GM23338 (cell line): Measurements from ENCODE around the gene AVPR2. TPM values are rescaled to one million over a fixed set of nuclear protein-coding genes. Genes with fewer than 3 reads are reported as not detected.

Experiments
- ATAC-seq: fragments of 200-7000 bp; cut with Tn5 transposase; 3 replicates; pipeline ENCODE4 v1.9.1; 2020
- DNase-seq: peaks from one replicate; pipeline ENCODE4 v3.0.0-alpha.2; 2015; ENCODE audit warnings: low spot score
- H2AFZ ChIP-seq: fragments of 200-600 bp; sonication (generic); 2 replicates; pipeline ENCODE4 v1.8.0; 2016; ENCODE audit warnings: antibody characterized with exemption, mild to moderate bottlenecking, moderate library complexity
- H3F3A ChIP-seq: fragments of 200-600 bp; sonication (generic); replicated peaks from 2 replicates; pipeline ENCODE4 v1.8.0; 2017; ENCODE audit warnings: antibody characterized with exemption, mixed run types, low read depth
- H3K27ac ChIP-seq: fragments of 200-600 bp; sonication (generic); 2 replicates; pipeline ENCODE4 v1.6.1; 2016; ENCODE audit warnings: low read depth
- H3K27me3 ChIP-seq: fragments of 200-600 bp; sonication (generic); 2 replicates; pipeline ENCODE4 v1.8.0; 2016; ENCODE audit warnings: mild to moderate bottlenecking, mixed run types, moderate library complexity; ENCODE audit not compliant: insufficient read depth
- H3K36me3 ChIP-seq: fragments of 200-600 bp; sonication (generic); 2 replicates; pipeline ENCODE4 v1.8.0; 2016; ENCODE audit warnings: mild to moderate bottlenecking; ENCODE audit not compliant: insufficient read depth
- H3K4me1 ChIP-seq: fragments of 200-600 bp; sonication (generic); 2 replicates; pipeline ENCODE4 v1.8.0; 2016; ENCODE audit warnings: mild to moderate bottlenecking, moderate library complexity; ENCODE audit not compliant: insufficient read depth
- H3K4me2 ChIP-seq: fragments of 200-600 bp; sonication (generic); 2 replicates; pipeline ENCODE4 v1.7.1; 2017; ENCODE audit warnings: mixed run types
- H3K4me3 ChIP-seq: fragments of 200-600 bp; sonication (generic); 2 replicates; pipeline ENCODE4 v1.6.1; 2016; ENCODE audit warnings: mixed run types
- H3K79me2 ChIP-seq: fragments of 200-600 bp; sonication (generic); replicated peaks from 2 replicates; pipeline ENCODE4 v1.8.0; 2017; ENCODE audit warnings: mild to moderate bottlenecking; ENCODE audit not compliant: insufficient read depth
- H3K9me2 ChIP-seq: fragments of 200-600 bp; sonication (generic); 2 replicates; pipeline ENCODE4 v1.8.0; 2017; ENCODE audit not compliant: insufficient read depth
- H4K20me1 ChIP-seq: fragments of 200-600 bp; sonication (generic); replicated peaks from 2 replicates; pipeline ENCODE4 v1.8.0; 2017; ENCODE audit warnings: mild to moderate bottlenecking; ENCODE audit not compliant: insufficient read depth
- H3K27ac Mint-ChIP-seq: 2 replicates; pipeline ENCODE4 v1.8.0; 2020; ENCODE audit warnings: inconsistent platforms, mild to moderate bottlenecking, moderate library complexity, mixed read lengths
- H3K27me3 Mint-ChIP-seq: 3 replicates; pipeline ENCODE4 v1.8.0; 2022; ENCODE audit warnings: low read depth, mild to moderate bottlenecking, moderate library complexity, mixed read lengths, inconsistent platforms; ENCODE audit not compliant: insufficient read depth, poor library complexity
- H3K36me3 Mint-ChIP-seq: 3 replicates; pipeline ENCODE4 v1.8.0; 2021; ENCODE audit warnings: low read depth, mild to moderate bottlenecking, inconsistent platforms, moderate library complexity, mixed read lengths
- H3K4me1 Mint-ChIP-seq: 3 replicates; pipeline ENCODE4 v1.8.0; 2020; ENCODE audit warnings: mild to moderate bottlenecking, inconsistent platforms, mixed read lengths
- H3K4me3 Mint-ChIP-seq: 3 replicates; pipeline ENCODE4 v1.8.0; 2021; ENCODE audit warnings: moderate library complexity, mild to moderate bottlenecking, inconsistent platforms, mixed read lengths
- H3K9me3 Mint-ChIP-seq: 3 replicates; pipeline ENCODE4 v1.8.0; 2020; ENCODE audit warnings: moderate library complexity, mild to moderate bottlenecking, inconsistent platforms, mixed read lengths
- CREB1 ChIP-seq: fragments of 250-450 bp; sonication (Bioruptor Pico); IDR thresholded peaks from 2 replicates; pipeline ENCODE4 v1.5.0; 2020; ENCODE audit warnings: low read depth, mild to moderate bottlenecking, moderate library complexity
- EZH2 ChIP-seq: fragments of 200-600 bp; sonication (generic); IDR thresholded peaks from one replicate; pipeline ENCODE4 v1.8.0; 2017; ENCODE audit warnings: antibody characterized with exemption, mild to moderate bottlenecking, low read depth; ENCODE audit not compliant: unreplicated experiment
- EZH2phosphoT487 ChIP-seq: fragments of 200-600 bp; sonication (generic); IDR thresholded peaks from one replicate; pipeline ENCODE4 v1.8.1; 2018; ENCODE audit warnings: antibody characterized with exemption; ENCODE audit not compliant: unreplicated experiment
- JUNB ChIP-seq: IDR thresholded peaks from one replicate; pipeline ENCODE4 v1.6.1; 2016; ENCODE audit warnings: antibody characterized with exemption; ENCODE audit not compliant: unreplicated experiment
- NANOG ChIP-seq: IDR thresholded peaks from 2 replicates; pipeline ENCODE4 v1.6.1; 2016; ENCODE audit warnings: antibody characterized with exemption, borderline replicate concordance
- POLR2AphosphoS5 ChIP-seq: IDR thresholded peaks from 2 replicates; pipeline ENCODE4 v1.6.1; 2016; ENCODE audit warnings: antibody characterized with exemption, low read depth
- STAT1 ChIP-seq: IDR thresholded peaks from one replicate; pipeline ENCODE4 v1.6.1; 2016; ENCODE audit warnings: antibody characterized with exemption; ENCODE audit not compliant: unreplicated experiment
- ZNF114 ChIP-seq: fragments of 250-450 bp; sonication (Bioruptor Pico); IDR thresholded peaks from 2 replicates; pipeline ENCODE4 v1.5.0; 2020; ENCODE audit warnings: mild to moderate bottlenecking, moderate library complexity
- ZNF331 ChIP-seq: fragments of 250-450 bp; sonication (Bioruptor Pico); IDR thresholded peaks from 2 replicates; pipeline ENCODE4 v1.5.0; 2020; ENCODE audit warnings: low read depth, mild to moderate bottlenecking, moderate library complexity
- polyA plus RNA-seq: library from polyadenylated mRNA; unstranded; fragments of >200 nt; fragmentation: Nextera tagmentation; extraction: Ambion mirVana; gene quantifications from 2 replicates; pipeline ENCODE4 v1.2.1, GENCODE V29; 2016
- total RNA-seq: library from RNA; depleted of rRNA; stranded (reverse); fragments of >200 nt; shearing (Covaris generic); gene quantifications from 2 replicates; pipeline ENCODE4 v1.2.3, GENCODE V29; 2014
- TF ChIP-seq, protein P1 (sequence below), 2 experiments: fragments of 200-600 bp in 1 of 2; sonication (generic) in 1 of 2; conservative IDR thresholded peaks; 2 replicates each; pipeline versions ENCODE4 v1.5.1 to v1.6.1; 2016 to 2017; ENCODE audit warnings: antibody characterized with exemption in 2 of 2, low read depth in 2 of 2, mild to moderate bottlenecking in 2 of 2, moderate library complexity in 1 of 2
- TF ChIP-seq, protein P2 (sequence below): IDR thresholded peaks from one replicate; pipeline ENCODE4 v1.6.1; 2018; ENCODE audit warnings: antibody characterized with exemption; ENCODE audit not compliant: unreplicated experiment
- TF ChIP-seq, protein P3 (sequence below): IDR thresholded peaks from 2 replicates; pipeline ENCODE4 v1.6.1; 2016; ENCODE audit warnings: antibody characterized with exemption
- TF ChIP-seq, protein P4 (sequence below): fragments of 250-450 bp; sonication (Bioruptor Pico); IDR thresholded peaks from 2 replicates; pipeline ENCODE4 v1.5.0; 2020; ENCODE audit warnings: mild to moderate bottlenecking, moderate library complexity

AVPR2 gene
- total and polyA plus RNA-seq, 2 experiments from 2014 or later = not detected

DNA sequence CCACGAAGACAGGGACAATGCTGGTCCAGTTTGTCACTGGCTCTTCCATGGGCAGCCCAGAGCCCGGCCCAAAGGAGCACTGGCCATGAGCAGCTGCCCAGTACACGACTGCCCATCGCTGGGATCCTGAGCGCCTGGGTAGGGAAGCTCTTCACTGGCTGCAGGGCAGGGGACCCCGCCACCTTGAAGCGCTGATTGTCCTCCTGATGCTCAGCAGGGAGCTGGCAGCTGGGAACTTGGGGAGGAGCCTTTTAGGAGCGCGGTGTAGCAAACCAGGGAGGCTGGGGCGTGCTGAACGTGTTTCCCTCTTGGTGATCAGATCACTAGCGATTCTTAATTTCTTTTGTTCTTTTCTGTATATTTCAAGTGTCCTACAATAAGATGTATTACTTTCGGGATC is 20.3 kb upstream of the AVPR2 start:
- H2AFZ ChIP-seq = no peak overlapping the region
- no peak overlapping the region for H3K27ac Mint-ChIP-seq
- H3K27me3 ChIP-seq = no peaks in the 10 kb centered on the region; the same call in 1 of the 2 replicates
- H3K4me3 Mint-ChIP-seq = peak overlapping the region; percentile 70
- no peaks in the 10 kb centered on the region for H3K36me3 ChIP-seq
- H3K4me1 Mint-ChIP-seq = peaks cover 31% of the 10 kb centered on the region
- ATAC-seq = no peak
- DNase-seq = no peak
- H3K79me2 ChIP-seq = no peaks in the 10 kb centered on the region
- TF ChIP-seq CREB1 (no peak), ZNF114 (CRISPR knock-in tag) (no peak), EZH2 (no peak), STAT1 (no peak), NANOG (no peak), EZH2phosphoT487 (no peak), POLR2AphosphoS5 (no peak), JUNB (no peak), ZNF331 (CRISPR knock-in tag) (no peak)
- TF ChIP-seq, protein P1, sequence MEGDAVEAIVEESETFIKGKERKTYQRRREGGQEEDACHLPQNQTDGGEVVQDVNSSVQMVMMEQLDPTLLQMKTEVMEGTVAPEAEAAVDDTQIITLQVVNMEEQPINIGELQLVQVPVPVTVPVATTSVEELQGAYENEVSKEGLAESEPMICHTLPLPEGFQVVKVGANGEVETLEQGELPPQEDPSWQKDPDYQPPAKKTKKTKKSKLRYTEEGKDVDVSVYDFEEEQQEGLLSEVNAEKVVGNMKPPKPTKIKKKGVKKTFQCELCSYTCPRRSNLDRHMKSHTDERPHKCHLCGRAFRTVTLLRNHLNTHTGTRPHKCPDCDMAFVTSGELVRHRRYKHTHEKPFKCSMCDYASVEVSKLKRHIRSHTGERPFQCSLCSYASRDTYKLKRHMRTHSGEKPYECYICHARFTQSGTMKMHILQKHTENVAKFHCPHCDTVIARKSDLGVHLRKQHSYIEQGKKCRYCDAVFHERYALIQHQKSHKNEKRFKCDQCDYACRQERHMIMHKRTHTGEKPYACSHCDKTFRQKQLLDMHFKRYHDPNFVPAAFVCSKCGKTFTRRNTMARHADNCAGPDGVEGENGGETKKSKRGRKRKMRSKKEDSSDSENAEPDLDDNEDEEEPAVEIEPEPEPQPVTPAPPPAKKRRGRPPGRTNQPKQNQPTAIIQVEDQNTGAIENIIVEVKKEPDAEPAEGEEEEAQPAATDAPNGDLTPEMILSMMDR (conservative IDR thresholded peaks at IDR 0.05; ENCODE audit: low read depth in 2 of 2) = no peak
- TF ChIP-seq, protein P2, sequence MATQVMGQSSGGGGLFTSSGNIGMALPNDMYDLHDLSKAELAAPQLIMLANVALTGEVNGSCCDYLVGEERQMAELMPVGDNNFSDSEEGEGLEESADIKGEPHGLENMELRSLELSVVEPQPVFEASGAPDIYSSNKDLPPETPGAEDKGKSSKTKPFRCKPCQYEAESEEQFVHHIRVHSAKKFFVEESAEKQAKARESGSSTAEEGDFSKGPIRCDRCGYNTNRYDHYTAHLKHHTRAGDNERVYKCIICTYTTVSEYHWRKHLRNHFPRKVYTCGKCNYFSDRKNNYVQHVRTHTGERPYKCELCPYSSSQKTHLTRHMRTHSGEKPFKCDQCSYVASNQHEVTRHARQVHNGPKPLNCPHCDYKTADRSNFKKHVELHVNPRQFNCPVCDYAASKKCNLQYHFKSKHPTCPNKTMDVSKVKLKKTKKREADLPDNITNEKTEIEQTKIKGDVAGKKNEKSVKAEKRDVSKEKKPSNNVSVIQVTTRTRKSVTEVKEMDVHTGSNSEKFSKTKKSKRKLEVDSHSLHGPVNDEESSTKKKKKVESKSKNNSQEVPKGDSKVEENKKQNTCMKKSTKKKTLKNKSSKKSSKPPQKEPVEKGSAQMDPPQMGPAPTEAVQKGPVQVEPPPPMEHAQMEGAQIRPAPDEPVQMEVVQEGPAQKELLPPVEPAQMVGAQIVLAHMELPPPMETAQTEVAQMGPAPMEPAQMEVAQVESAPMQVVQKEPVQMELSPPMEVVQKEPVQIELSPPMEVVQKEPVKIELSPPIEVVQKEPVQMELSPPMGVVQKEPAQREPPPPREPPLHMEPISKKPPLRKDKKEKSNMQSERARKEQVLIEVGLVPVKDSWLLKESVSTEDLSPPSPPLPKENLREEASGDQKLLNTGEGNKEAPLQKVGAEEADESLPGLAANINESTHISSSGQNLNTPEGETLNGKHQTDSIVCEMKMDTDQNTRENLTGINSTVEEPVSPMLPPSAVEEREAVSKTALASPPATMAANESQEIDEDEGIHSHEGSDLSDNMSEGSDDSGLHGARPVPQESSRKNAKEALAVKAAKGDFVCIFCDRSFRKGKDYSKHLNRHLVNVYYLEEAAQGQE = no peak
- TF ChIP-seq, protein P3, sequence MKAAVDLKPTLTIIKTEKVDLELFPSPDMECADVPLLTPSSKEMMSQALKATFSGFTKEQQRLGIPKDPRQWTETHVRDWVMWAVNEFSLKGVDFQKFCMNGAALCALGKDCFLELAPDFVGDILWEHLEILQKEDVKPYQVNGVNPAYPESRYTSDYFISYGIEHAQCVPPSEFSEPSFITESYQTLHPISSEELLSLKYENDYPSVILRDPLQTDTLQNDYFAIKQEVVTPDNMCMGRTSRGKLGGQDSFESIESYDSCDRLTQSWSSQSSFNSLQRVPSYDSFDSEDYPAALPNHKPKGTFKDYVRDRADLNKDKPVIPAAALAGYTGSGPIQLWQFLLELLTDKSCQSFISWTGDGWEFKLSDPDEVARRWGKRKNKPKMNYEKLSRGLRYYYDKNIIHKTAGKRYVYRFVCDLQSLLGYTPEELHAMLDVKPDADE = no peak
- TF ChIP-seq, protein P4, sequence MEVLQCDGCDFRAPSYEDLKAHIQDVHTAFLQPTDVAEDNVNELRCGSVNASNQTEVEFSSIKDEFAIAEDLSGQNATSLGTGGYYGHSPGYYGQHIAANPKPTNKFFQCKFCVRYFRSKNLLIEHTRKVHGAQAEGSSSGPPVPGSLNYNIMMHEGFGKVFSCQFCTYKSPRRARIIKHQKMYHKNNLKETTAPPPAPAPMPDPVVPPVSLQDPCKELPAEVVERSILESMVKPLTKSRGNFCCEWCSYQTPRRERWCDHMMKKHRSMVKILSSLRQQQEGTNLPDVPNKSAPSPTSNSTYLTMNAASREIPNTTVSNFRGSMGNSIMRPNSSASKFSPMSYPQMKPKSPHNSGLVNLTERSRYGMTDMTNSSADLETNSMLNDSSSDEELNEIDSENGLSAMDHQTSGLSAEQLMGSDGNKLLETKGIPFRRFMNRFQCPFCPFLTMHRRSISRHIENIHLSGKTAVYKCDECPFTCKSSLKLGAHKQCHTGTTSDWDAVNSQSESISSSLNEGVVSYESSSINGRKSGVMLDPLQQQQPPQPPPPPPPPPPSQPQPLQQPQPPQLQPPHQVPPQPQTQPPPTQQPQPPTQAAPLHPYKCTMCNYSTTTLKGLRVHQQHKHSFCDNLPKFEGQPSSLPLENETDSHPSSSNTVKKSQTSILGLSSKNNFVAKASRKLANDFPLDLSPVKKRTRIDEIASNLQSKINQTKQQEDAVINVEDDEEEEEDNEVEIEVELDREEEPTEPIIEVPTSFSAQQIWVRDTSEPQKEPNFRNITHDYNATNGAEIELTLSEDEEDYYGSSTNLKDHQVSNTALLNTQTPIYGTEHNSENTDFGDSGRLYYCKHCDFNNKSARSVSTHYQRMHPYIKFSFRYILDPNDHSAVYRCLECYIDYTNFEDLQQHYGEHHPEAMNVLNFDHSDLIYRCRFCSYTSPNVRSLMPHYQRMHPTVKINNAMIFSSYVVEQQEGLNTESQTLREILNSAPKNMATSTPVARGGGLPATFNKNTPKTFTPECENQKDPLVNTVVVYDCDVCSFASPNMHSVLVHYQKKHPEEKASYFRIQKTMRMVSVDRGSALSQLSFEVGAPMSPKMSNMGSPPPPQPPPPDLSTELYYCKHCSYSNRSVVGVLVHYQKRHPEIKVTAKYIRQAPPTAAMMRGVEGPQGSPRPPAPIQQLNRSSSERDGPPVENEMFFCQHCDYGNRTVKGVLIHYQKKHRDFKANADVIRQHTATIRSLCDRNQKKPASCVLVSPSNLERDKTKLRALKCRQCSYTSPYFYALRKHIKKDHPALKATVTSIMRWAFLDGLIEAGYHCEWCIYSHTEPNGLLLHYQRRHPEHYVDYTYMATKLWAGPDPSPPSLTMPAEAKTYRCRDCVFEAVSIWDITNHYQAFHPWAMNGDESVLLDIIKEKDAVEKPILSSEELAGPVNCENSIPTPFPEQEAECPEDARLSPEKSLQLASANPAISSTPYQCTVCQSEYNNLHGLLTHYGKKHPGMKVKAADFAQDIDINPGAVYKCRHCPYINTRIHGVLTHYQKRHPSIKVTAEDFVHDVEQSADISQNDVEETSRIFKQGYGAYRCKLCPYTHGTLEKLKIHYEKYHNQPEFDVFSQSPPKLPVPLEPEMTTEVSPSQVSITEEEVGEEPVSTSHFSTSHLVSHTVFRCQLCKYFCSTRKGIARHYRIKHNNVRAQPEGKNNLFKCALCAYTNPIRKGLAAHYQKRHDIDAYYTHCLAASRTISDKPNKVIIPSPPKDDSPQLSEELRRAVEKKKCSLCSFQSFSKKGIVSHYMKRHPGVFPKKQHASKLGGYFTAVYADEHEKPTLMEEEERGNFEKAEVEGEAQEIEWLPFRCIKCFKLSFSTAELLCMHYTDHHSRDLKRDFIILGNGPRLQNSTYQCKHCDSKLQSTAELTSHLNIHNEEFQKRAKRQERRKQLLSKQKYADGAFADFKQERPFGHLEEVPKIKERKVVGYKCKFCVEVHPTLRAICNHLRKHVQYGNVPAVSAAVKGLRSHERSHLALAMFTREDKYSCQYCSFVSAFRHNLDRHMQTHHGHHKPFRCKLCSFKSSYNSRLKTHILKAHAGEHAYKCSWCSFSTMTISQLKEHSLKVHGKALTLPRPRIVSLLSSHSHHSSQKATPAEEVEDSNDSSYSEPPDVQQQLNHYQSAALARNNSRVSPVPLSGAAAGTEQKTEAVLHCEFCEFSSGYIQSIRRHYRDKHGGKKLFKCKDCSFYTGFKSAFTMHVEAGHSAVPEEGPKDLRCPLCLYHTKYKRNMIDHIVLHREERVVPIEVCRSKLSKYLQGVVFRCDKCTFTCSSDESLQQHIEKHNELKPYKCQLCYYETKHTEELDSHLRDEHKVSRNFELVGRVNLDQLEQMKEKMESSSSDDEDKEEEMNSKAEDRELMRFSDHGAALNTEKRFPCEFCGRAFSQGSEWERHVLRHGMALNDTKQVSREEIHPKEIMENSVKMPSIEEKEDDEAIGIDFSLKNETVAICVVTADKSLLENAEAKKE = no peak
- no peaks in the 10 kb centered on the region for H3F3A ChIP-seq
- peaks cover 8% of the 10 kb centered on the region for H3K27me3 Mint-ChIP-seq
- H3K9me3 Mint-ChIP-seq = no peaks in the 10 kb centered on the region
- H3K36me3 Mint-ChIP-seq = no peaks in the 10 kb centered on the region; the same call in 2 of the 3 replicates
- no peaks in the 10 kb centered on the region for H4K20me1 ChIP-seq
- H3K9me2 ChIP-seq = no peaks in the 10 kb centered on the region
- H3K4me3 ChIP-seq = peak overlapping the region; percentile 56; the same call in 1 of the 2 replicates
- H3K4me1 ChIP-seq = peaks cover 19% of the 10 kb centered on the region; the same call in 1 of the 2 replicates
- H3K4me2 ChIP-seq = no peak overlapping the region; the same call in 1 of the 2 replicates
- H3K27ac ChIP-seq = no peak overlapping the region
